H9 (cell line): ENCODE measurements around the gene SAFB. TPM values are rescaled to one million over a fixed set of nuclear protein-coding genes. Genes with fewer than 3 reads are reported as not detected.

Experiments
- DNase-seq: peaks from one replicate; pipeline ENCODE4 v3.0.0-alpha.2; 2017
- H2AFZ ChIP-seq: one replicate; pipeline ENCODE4 v1.6.1; 2013; ENCODE audit warnings: mild to moderate bottlenecking, low read length, control low read depth, moderate library complexity
- H2AK5ac ChIP-seq: 2 replicates; pipeline ENCODE4 v1.6.1; 2013; ENCODE audit warnings: low read length, control low read depth, mixed read lengths; ENCODE audit not compliant: insufficient read length
- H2BK120ac ChIP-seq: one replicate; pipeline ENCODE4 v1.6.1; 2013; ENCODE audit warnings: low read depth, mild to moderate bottlenecking, low read length, control low read depth, inconsistent platforms; ENCODE audit not compliant: poor library complexity, severe bottlenecking
- H2BK12ac ChIP-seq: 2 replicates; pipeline ENCODE4 v1.6.1; 2013; ENCODE audit warnings: low read length, control low read depth, mixed read lengths, low read depth; ENCODE audit not compliant: insufficient read length
- H2BK15ac ChIP-seq: 2 replicates; pipeline ENCODE4 v1.6.1; 2013; ENCODE audit warnings: low read depth, low read length, control low read depth
- H2BK20ac ChIP-seq: one replicate; pipeline ENCODE4 v1.6.1; 2013; ENCODE audit warnings: low read depth, mild to moderate bottlenecking, low read length, control low read depth, inconsistent platforms; ENCODE audit not compliant: poor library complexity, severe bottlenecking
- H2BK5ac ChIP-seq: 2 replicates; pipeline ENCODE4 v1.6.1; 2013; ENCODE audit warnings: low read length, control low read depth, mixed read lengths; ENCODE audit not compliant: insufficient read length
- H3K14ac ChIP-seq: 2 replicates; pipeline ENCODE4 v1.6.1; 2013; ENCODE audit warnings: low read length, control low read depth; ENCODE audit not compliant: insufficient read depth
- H3K18ac ChIP-seq: 2 replicates; pipeline ENCODE4 v1.6.1; 2013; ENCODE audit warnings: low read depth, mild to moderate bottlenecking, mixed read lengths, low read length, control low read depth; ENCODE audit not compliant: insufficient read length
- H3K23ac ChIP-seq: 2 replicates; pipeline ENCODE4 v1.6.1; 2013; ENCODE audit warnings: low read length, control low read depth, mixed read lengths, low read depth; ENCODE audit not compliant: insufficient read length
- H3K23me2 ChIP-seq: 2 replicates; pipeline ENCODE4 v1.6.1; 2013; ENCODE audit warnings: low read depth, mild to moderate bottlenecking, mixed read lengths, low read length, control low read depth; ENCODE audit not compliant: insufficient read length, poor library complexity, severe bottlenecking
- H3K27ac ChIP-seq: 2 replicates; pipeline ENCODE4 v1.5.1; 2013; ENCODE audit warnings: low read length, control low read depth, mixed read lengths, low read depth; ENCODE audit not compliant: insufficient read length
- H3K27me3 ChIP-seq: 2 replicates; pipeline ENCODE4 v1.6.1; 2013; ENCODE audit warnings: low read length, control low read depth, inconsistent platforms; ENCODE audit not compliant: insufficient read depth
- H3K4ac ChIP-seq: 2 replicates; pipeline ENCODE4 v1.6.1; 2013; ENCODE audit warnings: low read depth, mild to moderate bottlenecking, control low read depth, inconsistent platforms, low read length, moderate library complexity
- H3K4me1 ChIP-seq: 2 replicates; pipeline ENCODE4 v1.6.1; 2013; ENCODE audit warnings: low read length, control low read depth, inconsistent platforms; ENCODE audit not compliant: insufficient read depth
- H3K4me2 ChIP-seq: 2 replicates; pipeline ENCODE4 v1.6.1; 2013; ENCODE audit warnings: low read length, control low read depth, mixed read lengths; ENCODE audit not compliant: insufficient read length, insufficient read depth
- H3K56ac ChIP-seq: 2 replicates; pipeline ENCODE4 v1.6.1; 2013; ENCODE audit warnings: low read depth, mild to moderate bottlenecking, mixed read lengths, low read length, control low read depth; ENCODE audit not compliant: insufficient read length
- H3K79me1 ChIP-seq: 2 replicates; pipeline ENCODE4 v1.6.1; 2013; ENCODE audit warnings: low read depth, mild to moderate bottlenecking, moderate library complexity, low read length, control low read depth, inconsistent platforms; ENCODE audit not compliant: insufficient read depth, poor library complexity, severe bottlenecking
- H3K79me2 ChIP-seq: 2 replicates; pipeline ENCODE4 v1.6.1; 2013; ENCODE audit warnings: low read length, control low read depth, inconsistent platforms; ENCODE audit not compliant: insufficient read depth
- H3K9ac ChIP-seq: 2 replicates; pipeline ENCODE4 v1.6.1; 2013; ENCODE audit warnings: low read length, control low read depth, mixed read lengths; ENCODE audit not compliant: insufficient read length; ENCODE audit errors: extremely low read depth
- H3K9me3 ChIP-seq: one replicate; pipeline ENCODE4 v1.6.1; 2013; ENCODE audit warnings: low read depth, low read length, inconsistent platforms; ENCODE audit not compliant: control insufficient read depth
- H3T11ph ChIP-seq: one replicate; pipeline ENCODE4 v1.6.1; 2013; ENCODE audit warnings: mild to moderate bottlenecking, low read length, control low read depth, inconsistent platforms
- H4K20me1 ChIP-seq: one replicate; pipeline ENCODE4 v1.6.1; 2013; ENCODE audit not compliant: control insufficient read depth, insufficient read length, insufficient read depth
- H4K5ac ChIP-seq: 2 replicates; pipeline ENCODE4 v1.6.1; 2013; ENCODE audit warnings: low read depth, mild to moderate bottlenecking, mixed read lengths, low read length, control low read depth; ENCODE audit not compliant: insufficient read length
- H4K8ac ChIP-seq: replicated peaks from 2 replicates; pipeline ENCODE4 v1.6.1; 2013; ENCODE audit warnings: low read length, control low read depth, mixed read lengths, low read depth; ENCODE audit not compliant: insufficient read length
- H4K91ac ChIP-seq: 2 replicates; pipeline ENCODE4 v1.6.1; 2013; ENCODE audit warnings: low read depth, mild to moderate bottlenecking, moderate library complexity, mixed read lengths, low read length, control low read depth; ENCODE audit not compliant: insufficient read length
- H3K27ac Mint-ChIP-seq, 3 experiments: 2 replicates in 2 of 3; 3 replicates in 1 of 3; pipeline ENCODE4 v1.8.0; 2020 to 2021; ENCODE audit warnings: mixed read lengths in 3 of 3, mild to moderate bottlenecking in 1 of 3, moderate library complexity in 1 of 3
- H3K27me3 Mint-ChIP-seq: 2 replicates; pipeline ENCODE4 v1.8.0; 2021; ENCODE audit warnings: low read depth, mild to moderate bottlenecking, moderate library complexity, mixed read lengths
- H3K36me3 Mint-ChIP-seq, 3 experiments: 2 replicates in 2 of 3; 3 replicates in 1 of 3; pipeline ENCODE4 v1.8.0; 2020 to 2021; ENCODE audit warnings: low read depth in 3 of 3, mixed read lengths in 3 of 3; ENCODE audit not compliant: insufficient read depth in 1 of 3
- H3K4me1 Mint-ChIP-seq, 2 experiments: 2 replicates each; pipeline ENCODE4 v1.8.0; 2020; ENCODE audit warnings: mixed read lengths in 2 of 2
- H3K4me3 Mint-ChIP-seq, 2 experiments: 2 replicates in 1 of 2; 3 replicates in 1 of 2; pipeline ENCODE4 v1.8.0; 2020 to 2021; ENCODE audit warnings: mild to moderate bottlenecking in 2 of 2, mixed read lengths in 2 of 2, moderate library complexity in 1 of 2
- H3K9me3 Mint-ChIP-seq, 2 experiments: 2 replicates in 1 of 2; 3 replicates in 1 of 2; pipeline ENCODE4 v1.8.0; 2020; ENCODE audit warnings: mild to moderate bottlenecking in 2 of 2, mixed read lengths in 2 of 2, moderate library complexity in 1 of 2
- CTCF ChIP-seq: fragments of 200-600 bp; sonication (generic); conservative IDR thresholded peaks from 3 replicates; pipeline ENCODE4 v1.8.0; 2021; ENCODE audit warnings: antibody characterized with exemption, mild to moderate bottlenecking
- WGBS: extraction: QIAGEN DNeasy Blood & Tissue Kit; methylation state at CpG from one replicate; pipeline ENCODE4 v1.1.7; 2013; ENCODE audit warnings: missing lambda C conversion rate, low lambda C conversion rate, mixed read lengths; ENCODE audit not compliant: insufficient read length; ENCODE audit errors: extremely low coverage; 5-methylcytosine and 5-hydroxymethylcytosine counted together
- total RNA-seq: library from RNA; stranded (reverse); gene quantifications from 2 replicates; pipeline ENCODE4 v1.2.1, GENCODE V29; 2021

Gene SAFB
- total RNA-seq, 1 experiment from 2014 or later, result 110 TPM

GRCh38 chr19:5713228-5713627 is 90.3 kb downstream of the SAFB start:
- H3K27me3 ChIP-seq, result no peaks in the 10 kb centered on the region
- Mint-ChIP-seq H3K4me1 (peaks cover 8 to 10% of the 10 kb centered on the region in 2 experiments; a peak in 3 of 4 replicates), H3K4me3 (no peak overlapping the region; a peak in 1 of 5 replicates), H3K27me3 (no peaks in the 10 kb centered on the region), H3K9me3 (no peaks in the 10 kb centered on the region), H3K27ac (no peak overlapping the region), H3K36me3 (peaks cover 32 to 69% (median 56%) of the 10 kb centered on the region in 3 experiments)
- H4K5ac ChIP-seq, result no peak overlapping the region
- no peak overlapping the region for H2BK12ac ChIP-seq
- H4K8ac ChIP-seq, result no peak overlapping the region
- H2AK5ac ChIP-seq, result no peak overlapping the region
- no peak overlapping the region for H4K91ac ChIP-seq
- TF ChIP-seq CTCF, result no peak
- H3K9ac ChIP-seq, result no peak overlapping the region
- no peak for DNase-seq
- H3T11ph ChIP-seq, result no peak overlapping the region
- peaks cover 2% of the 10 kb centered on the region for H3K23me2 ChIP-seq
- no peak overlapping the region for H3K4me2 ChIP-seq
- no peak overlapping the region for H3K27ac ChIP-seq
- no peaks in the 10 kb centered on the region for H4K20me1 ChIP-seq
- H3K14ac ChIP-seq, result no peak overlapping the region
- no peak overlapping the region for H2BK15ac ChIP-seq
- H2BK20ac ChIP-seq, result no peak overlapping the region
- no peaks in the 10 kb centered on the region for H3K4me1 ChIP-seq
- no peaks in the 10 kb centered on the region for H3K9me3 ChIP-seq
- no peak overlapping the region for H3K23ac ChIP-seq
- H3K56ac ChIP-seq, result no peak overlapping the region
- WGBS, result no CpG with 5 or more reads among the region's 9 CpGs
- no peak overlapping the region for H3K18ac ChIP-seq
- H3K4ac ChIP-seq, result no peak overlapping the region
- peaks cover 18% of the 10 kb centered on the region; the same call in 1 of the 2 replicates for H3K79me2 ChIP-seq
- no peak overlapping the region for H2AFZ ChIP-seq
- H2BK5ac ChIP-seq, result no peak overlapping the region
- no peak overlapping the region for H2BK120ac ChIP-seq
- peaks cover 4% of the 10 kb centered on the region for H3K79me1 ChIP-seq
